ENCODE data around the gene IL11.
A peak's percentile ranks its signal among the peaks of the same experiment; 100 is the strongest.

IL11 gene

GRCh38 chr19:55398200-55398925 is 28.1 kb upstream of the IL11 start:
- ATAC-seq: no peak
- TF ChIP-seq TCF4 (CRISPR knock-in tag; IDR thresholded peaks at IDR 0.05; ENCODE audit: borderline replicate concordance): no peak
- TF ChIP-seq OSR1 (CRISPR knock-in tag; IDR thresholded peaks at IDR 0.05): no peak
- TF ChIP-seq ESRRG (CRISPR knock-in tag; IDR thresholded peaks at IDR 0.05): no peak
- TF ChIP-seq GLIS3 (CRISPR knock-in tag; IDR thresholded peaks at IDR 0.05): no peak
- no peak for TF ChIP-seq CSDC2 (CRISPR knock-in tag; IDR thresholded peaks at IDR 0.05)
- no peak for TF ChIP-seq CSRNP3 (CRISPR knock-in tag; IDR thresholded peaks at IDR 0.05)
- no peak for TF ChIP-seq ZC3H10 (CRISPR knock-in tag; IDR thresholded peaks at IDR 0.05)
- no peak for TF ChIP-seq PATZ1 (CRISPR knock-in tag; IDR thresholded peaks at IDR 0.05; ENCODE audit: borderline replicate concordance)
- TF ChIP-seq CREB5 (CRISPR knock-in tag; IDR thresholded peaks at IDR 0.05; ENCODE audit: low read depth): no peak
- TF ChIP-seq SNAI2 (CRISPR knock-in tag; IDR thresholded peaks at IDR 0.05): no peak
- TF ChIP-seq ARNTL (CRISPR knock-in tag; IDR thresholded peaks at IDR 0.05; ENCODE audit: borderline replicate concordance, low read depth): no peak
- no peak for TF ChIP-seq ZNF565 (CRISPR knock-in tag; conservative IDR thresholded peaks at IDR 0.05; ENCODE audit: low read depth)
- no peak for TF ChIP-seq TOX (CRISPR knock-in tag; IDR thresholded peaks at IDR 0.05; ENCODE audit: borderline replicate concordance)

GRCh38 chr19:55392820-55393761 is 22.8 kb upstream of the IL11 start:
- no peak for TF ChIP-seq BACH2 (CRISPR knock-in tag; IDR thresholded peaks at IDR 0.05; ENCODE audit: borderline replicate concordance)
- peak; percentile 4; the same call in 2 of the 3 replicates for ATAC-seq

GRCh38 chr19:55391702-55392615 is 21.7 kb upstream of the IL11 start:
- peak; percentile 1; the same call in 2 of the 3 replicates for ATAC-seq
- TF ChIP-seq ZNF565 (CRISPR knock-in tag; conservative IDR thresholded peaks at IDR 0.05; ENCODE audit: low read depth) (no peak), ARNTL (CRISPR knock-in tag; IDR thresholded peaks at IDR 0.05; ENCODE audit: borderline replicate concordance, low read depth) (no peak), TCF4 (CRISPR knock-in tag; IDR thresholded peaks at IDR 0.05; ENCODE audit: borderline replicate concordance) (no peak), PATZ1 (CRISPR knock-in tag; IDR thresholded peaks at IDR 0.05; ENCODE audit: borderline replicate concordance) (no peak), SNAI2 (CRISPR knock-in tag; IDR thresholded peaks at IDR 0.05) (no peak), CREB5 (CRISPR knock-in tag; IDR thresholded peaks at IDR 0.05; ENCODE audit: low read depth) (no peak), POU6F1 (CRISPR knock-in tag; IDR thresholded peaks at IDR 0.05; ENCODE audit: borderline replicate concordance, low read depth) (no peak), ISL1 (CRISPR knock-in tag; IDR thresholded peaks at IDR 0.05) (no peak), ZFP30 (CRISPR knock-in tag; IDR thresholded peaks at IDR 0.05) (no peak), TSHZ2 (CRISPR knock-in tag; IDR thresholded peaks at IDR 0.05) (no peak), TOX (CRISPR knock-in tag; IDR thresholded peaks at IDR 0.05; ENCODE audit: borderline replicate concordance) (no peak), ESRRG (CRISPR knock-in tag; IDR thresholded peaks at IDR 0.05) (no peak), PPARA (CRISPR knock-in tag; IDR thresholded peaks at IDR 0.05; ENCODE audit: borderline replicate concordance) (no peak), OSR1 (CRISPR knock-in tag; IDR thresholded peaks at IDR 0.05) (no peak)
